Hepatocyte (in vitro differentiated cells): ENCODE data around the gene RBPMS2. TPM values are rescaled to one million over a fixed set of nuclear protein-coding genes. Genes with fewer than 3 reads are reported as not detected.

Experiments
- DNase-seq: peaks from one replicate; pipeline ENCODE4 v3.0.0-alpha.2; 2016; ENCODE audit warnings: low spot score
- H2AFZ ChIP-seq: fragments of 200-600 bp; sonication (generic); 2 replicates; pipeline ENCODE4 v1.6.0; 2016; ENCODE audit warnings: antibody characterized with exemption, mild to moderate bottlenecking
- H3K27ac ChIP-seq: fragments of 200-600 bp; sonication (generic); 2 replicates; pipeline ENCODE4 v1.5.1; 2016; ENCODE audit warnings: mild to moderate bottlenecking
- H3K27me3 ChIP-seq: fragments of 200-600 bp; sonication (generic); 2 replicates; pipeline ENCODE4 v1.6.1; 2016
- H3K36me3 ChIP-seq: fragments of 200-600 bp; sonication (generic); replicated peaks from 2 replicates; pipeline ENCODE4 v1.5.1; 2016; ENCODE audit warnings: low read depth; ENCODE audit not compliant: insufficient read depth
- H3K4me1 ChIP-seq: fragments of 200-600 bp; sonication (generic); 2 replicates; pipeline ENCODE4 v1.5.1; 2016; ENCODE audit warnings: mild to moderate bottlenecking, moderate library complexity; ENCODE audit not compliant: insufficient read depth
- H3K4me2 ChIP-seq: fragments of 200-600 bp; sonication (generic); 2 replicates; pipeline ENCODE4 v1.6.0; 2016
- H3K4me3 ChIP-seq: fragments of 200-600 bp; sonication (generic); 2 replicates; pipeline ENCODE4 v1.5.1; 2016; ENCODE audit warnings: mild to moderate bottlenecking
- H3K79me2 ChIP-seq: fragments of 200-600 bp; sonication (generic); 2 replicates; pipeline ENCODE4 v1.6.0; 2017; ENCODE audit warnings: mild to moderate bottlenecking
- H3K9me2 ChIP-seq: fragments of 200-600 bp; sonication (generic); replicated peaks from 2 replicates; pipeline ENCODE4 v1.6.0; 2017; ENCODE audit warnings: mild to moderate bottlenecking; ENCODE audit not compliant: insufficient read depth
- H3K9me3 ChIP-seq: fragments of 200-600 bp; sonication (generic); 2 replicates; pipeline ENCODE4 v1.5.1; 2016; ENCODE audit warnings: low read depth, mild to moderate bottlenecking
- H4K20me1 ChIP-seq: fragments of 200-600 bp; sonication (generic); 2 replicates; pipeline ENCODE4 v1.6.0; 2016; ENCODE audit warnings: mild to moderate bottlenecking; ENCODE audit not compliant: insufficient read depth, poor library complexity, severe bottlenecking
- EZH2 ChIP-seq: fragments of 200-600 bp; sonication (generic); IDR thresholded peaks from 2 replicates; pipeline ENCODE4 v1.6.1; 2016; ENCODE audit warnings: antibody characterized with exemption, mild to moderate bottlenecking, borderline replicate concordance
- EZH2phosphoT487 ChIP-seq: fragments of 200-600 bp; sonication (generic); IDR thresholded peaks from one replicate; pipeline ENCODE4 v1.6.1; 2018; ENCODE audit warnings: antibody characterized with exemption, mild to moderate bottlenecking, low read depth, moderate library complexity; ENCODE audit not compliant: unreplicated experiment, severe bottlenecking
- WGBS: methylation state at CpG from one replicate; pipeline ENCODE4 v1.1.6; 2016; ENCODE audit warnings: low lambda C conversion rate; ENCODE audit errors: missing lambda C conversion rate; 5-methylcytosine and 5-hydroxymethylcytosine counted together
- polyA plus RNA-seq: library from polyadenylated mRNA; unstranded; fragments of >200 nt; fragmentation: Nextera tagmentation; extraction: Ambion mirVana; gene quantifications from 2 replicates; pipeline ENCODE4 v1.2.1, GENCODE V29; 2016
- total RNA-seq: library from RNA; depleted of rRNA; stranded (reverse); fragments of >200 nt; gene quantifications from 2 replicates; pipeline ENCODE4 v1.2.3, GENCODE V29; 2014
- TF ChIP-seq, protein P1 (sequence below): fragments of 200-600 bp; sonication (generic); IDR thresholded peaks from 2 replicates; pipeline ENCODE4 v1.5.1; 2016; ENCODE audit warnings: antibody characterized with exemption, mild to moderate bottlenecking; ENCODE audit not compliant: poor library complexity

RBPMS2 gene
- total and polyA plus RNA-seq, 2 experiments from 2014 or later: 0.27 to 18.0 TPM

DNA sequence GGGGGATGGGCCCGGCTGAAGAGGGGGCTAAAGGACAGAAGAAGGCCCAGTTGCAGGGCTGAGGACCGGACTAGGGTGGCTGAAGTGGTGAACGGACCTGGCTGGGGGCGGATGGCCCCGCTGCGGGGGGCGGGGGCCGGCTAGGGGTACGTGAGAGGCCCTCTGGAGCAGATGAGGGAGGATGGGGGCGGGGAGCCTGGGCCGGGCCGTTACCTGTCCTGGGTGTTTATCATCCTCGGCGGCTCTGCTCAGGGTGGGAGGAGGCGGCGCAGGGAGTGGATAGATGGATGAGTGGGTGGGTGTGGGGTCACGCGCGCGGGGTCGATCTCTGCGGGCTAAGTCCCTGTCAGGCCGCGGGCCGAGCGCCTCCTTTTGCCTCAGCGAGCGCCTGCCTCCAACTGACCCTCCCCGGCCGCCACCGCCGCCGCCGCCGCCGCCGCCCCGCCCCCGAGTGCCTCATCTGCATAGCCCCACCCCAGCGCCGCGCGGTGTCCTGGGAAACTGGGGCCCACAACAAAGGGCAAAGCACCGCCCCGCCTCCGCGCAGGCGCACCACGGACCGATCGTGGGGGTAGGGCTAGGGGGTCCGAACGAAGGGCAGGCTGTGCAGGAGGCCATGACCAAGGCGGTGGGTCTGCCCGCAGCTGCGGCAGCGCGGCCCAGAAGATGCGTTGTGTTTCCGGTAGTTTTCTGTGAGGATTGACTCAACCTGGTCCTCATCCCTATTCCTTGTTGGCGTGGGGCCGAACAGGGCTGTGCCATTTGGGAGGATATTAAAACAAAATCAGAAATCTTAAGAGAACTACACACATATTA, 72.4 kb downstream of the RBPMS2 start:
- Histone ChIP-seq H3K27ac (peak overlapping the region; percentile 88), H4K20me1 (peaks cover 6% of the 10 kb centered on the region), H2AFZ (peak overlapping the region; percentile 98), H3K4me2 (peak overlapping the region; percentile 95), H3K9me2 (no peaks in the 10 kb centered on the region), H3K4me3 (peak overlapping the region; percentile 80), H3K79me2 (peaks cover 49% of the 10 kb centered on the region), H3K4me1 (peaks cover 47% of the 10 kb centered on the region), H3K9me3 (no peaks in the 10 kb centered on the region), H3K36me3 (no peaks in the 10 kb centered on the region), H3K27me3 (no peaks in the 10 kb centered on the region)
- WGBS: 2% methylated on average over 20 of the region's 62 CpGs
- TF ChIP-seq EZH2: no peak
- TF ChIP-seq, protein P1, sequence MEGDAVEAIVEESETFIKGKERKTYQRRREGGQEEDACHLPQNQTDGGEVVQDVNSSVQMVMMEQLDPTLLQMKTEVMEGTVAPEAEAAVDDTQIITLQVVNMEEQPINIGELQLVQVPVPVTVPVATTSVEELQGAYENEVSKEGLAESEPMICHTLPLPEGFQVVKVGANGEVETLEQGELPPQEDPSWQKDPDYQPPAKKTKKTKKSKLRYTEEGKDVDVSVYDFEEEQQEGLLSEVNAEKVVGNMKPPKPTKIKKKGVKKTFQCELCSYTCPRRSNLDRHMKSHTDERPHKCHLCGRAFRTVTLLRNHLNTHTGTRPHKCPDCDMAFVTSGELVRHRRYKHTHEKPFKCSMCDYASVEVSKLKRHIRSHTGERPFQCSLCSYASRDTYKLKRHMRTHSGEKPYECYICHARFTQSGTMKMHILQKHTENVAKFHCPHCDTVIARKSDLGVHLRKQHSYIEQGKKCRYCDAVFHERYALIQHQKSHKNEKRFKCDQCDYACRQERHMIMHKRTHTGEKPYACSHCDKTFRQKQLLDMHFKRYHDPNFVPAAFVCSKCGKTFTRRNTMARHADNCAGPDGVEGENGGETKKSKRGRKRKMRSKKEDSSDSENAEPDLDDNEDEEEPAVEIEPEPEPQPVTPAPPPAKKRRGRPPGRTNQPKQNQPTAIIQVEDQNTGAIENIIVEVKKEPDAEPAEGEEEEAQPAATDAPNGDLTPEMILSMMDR: no peak
- TF ChIP-seq EZH2phosphoT487: no peak
- DNase-seq: peak; percentile 98

DNA sequence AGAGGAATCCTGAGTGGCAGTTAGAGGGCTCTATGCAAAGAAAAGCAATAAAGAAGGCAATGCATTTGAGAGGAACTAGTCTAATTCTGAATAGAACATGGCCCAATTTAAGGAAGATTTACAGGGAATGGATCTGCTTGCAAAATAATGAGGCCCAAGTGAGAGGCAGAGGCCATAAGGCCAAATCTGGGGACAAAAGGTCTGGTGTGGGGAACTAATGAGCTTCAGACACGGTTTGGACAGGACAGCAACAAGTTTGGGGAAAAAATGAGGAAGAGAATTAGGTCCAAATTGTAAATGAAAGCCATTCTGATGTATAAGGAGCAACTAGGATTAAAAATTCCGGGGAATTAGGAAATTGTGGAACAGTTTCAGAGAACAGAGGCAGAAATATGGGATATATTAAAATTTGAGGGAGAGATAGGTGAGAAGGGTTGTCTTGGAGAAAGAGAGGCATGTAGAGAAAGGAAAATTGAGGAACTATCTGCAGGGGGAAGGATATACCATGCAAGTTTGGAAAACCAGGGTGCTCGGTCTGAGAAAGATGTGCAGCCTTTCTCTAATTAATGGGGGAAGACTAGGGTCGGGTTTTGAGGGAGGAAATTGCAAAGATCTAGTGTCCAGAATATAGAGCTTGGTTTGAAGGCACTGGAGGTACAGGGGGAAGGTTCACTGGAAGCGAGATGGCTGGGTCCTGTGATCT, 73.8 kb downstream of the RBPMS2 start:
- Histone ChIP-seq H3K36me3 (no peaks in the 10 kb centered on the region), H3K9me2 (no peaks in the 10 kb centered on the region), H3K4me2 (peak overlapping the region; percentile 95), H4K20me1 (peaks cover 20% of the 10 kb centered on the region), H2AFZ (no peak overlapping the region), H3K79me2 (peaks cover 63% of the 10 kb centered on the region), H3K4me3 (peak overlapping the region; percentile 80), H3K9me3 (no peaks in the 10 kb centered on the region), H3K27ac (peak overlapping the region; percentile 83), H3K27me3 (no peaks in the 10 kb centered on the region), H3K4me1 (peaks cover 52% of the 10 kb centered on the region)
- no peak for DNase-seq
- no peak for TF ChIP-seq EZH2
- TF ChIP-seq EZH2phosphoT487: no peak
- TF ChIP-seq, protein P1: no peak
- WGBS: 38% methylated on average over 5 of the region's 5 CpGs

DNA sequence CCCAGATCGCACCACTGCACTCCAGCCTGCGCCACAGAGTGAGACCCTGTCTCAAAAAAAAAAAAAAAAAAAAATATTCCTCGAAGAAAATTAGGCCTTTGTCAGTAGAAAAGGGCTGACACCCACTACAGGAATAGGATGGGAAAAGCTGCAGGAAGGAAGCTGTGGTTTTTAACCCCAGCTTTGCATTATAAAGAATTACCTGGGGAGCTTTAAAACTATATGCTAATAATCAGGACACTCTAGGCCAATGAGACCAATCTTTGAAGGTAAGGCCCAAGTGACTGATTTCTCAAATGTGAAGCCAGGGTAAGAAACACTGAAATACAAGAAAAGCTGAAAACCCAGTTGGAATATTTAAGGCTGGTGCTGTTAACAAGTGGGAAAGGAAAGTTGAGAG, 74.3 kb downstream of the RBPMS2 start:
- Histone ChIP-seq H4K20me1 (peaks cover 26% of the 10 kb centered on the region), H3K9me2 (no peaks in the 10 kb centered on the region), H3K4me2 (peak overlapping the region; percentile 95), H3K27ac (peak overlapping the region; percentile 83), H3K79me2 (peaks cover 68% of the 10 kb centered on the region), H3K9me3 (no peaks in the 10 kb centered on the region), H3K27me3 (no peaks in the 10 kb centered on the region), H2AFZ (no peak overlapping the region), H3K4me3 (no peak overlapping the region), H3K36me3 (no peaks in the 10 kb centered on the region), H3K4me1 (peaks cover 52% of the 10 kb centered on the region)
- no peak for DNase-seq
- TF ChIP-seq EZH2phosphoT487: no peak
- no peak for TF ChIP-seq EZH2
- TF ChIP-seq, protein P1: no peak
- WGBS: 44% methylated on average over 3 of the region's 3 CpGs
